RWPE1 (cell line): ENCODE measurements around the gene ENO4.

ENCODE experiments used
- CTCF ChIA-PET: fragments of 350-600 bp; sonication (Branson Sonifier 250); formaldehyde crosslinking; extraction: SDS; loops from one replicate; lab custom pipeline; 2021; lab: Yijun Ruan, JAX
- POLR2A ChIA-PET: fragments of 400-600 bp; formaldehyde crosslinking; extraction: SDS; loops from one replicate; lab custom pipeline; 2020; ENCODE audit warnings: antibody characterized with exemption; ENCODE audit not compliant: low non-redundant PET; lab: Yijun Ruan, JAX
- DNase-seq: peaks from one replicate; pipeline ENCODE4 v3.0.0; 2012; ENCODE audit warnings: low spot score
- H3K27ac ChIP-seq: fragments of 450-650 bp; 2 replicates; pipeline ENCODE4 v1.5.1; 2017
- CTCF ChIP-seq: fragments of 450-650 bp; conservative IDR thresholded peaks from 2 replicates; pipeline ENCODE4 v1.5.1; 2017; ENCODE audit warnings: low read depth, mild to moderate bottlenecking

Gene ENO4

GRCh38 chr10:116918583-116918982 lies 69.3 kb downstream of the ENO4 start:
- no peak overlapping the region for H3K27ac ChIP-seq
- CTCF ChIA-PET, result interaction anchor here (0.7 kb wide), 1 partner anchor 50 kb away, joined by 3 read pairs; no protein-coding TSS in a partner anchor
- POLR2A ChIA-PET, result no interaction called here
- TF ChIP-seq CTCF, result no peak
- DNase-seq, result no peak

- POLR2A ChIA-PET, result no interaction called here
Observed at GRCh38 chr10:116919164-116919563, 69.9 kb downstream of the ENO4 start.

GRCh38 chr10:116919706-116920105 lies 70.4 kb downstream of the ENO4 start:
- ChIA-PET POLR2A (no interaction called here), CTCF (no interaction called here)
- TF ChIP-seq CTCF, result no peak
- no peak overlapping the region for H3K27ac ChIP-seq
- no peak for DNase-seq

More at GRCh38 chr10:116919164-116919563, 69.9 kb downstream of the ENO4 start:
- H3K27ac ChIP-seq, result no peak overlapping the region
- TF ChIP-seq CTCF, result no peak
- CTCF ChIA-PET, result no interaction called here
- no peak for DNase-seq

GRCh38 chr10:116925056-116925455 lies 75.8 kb downstream of the ENO4 start:
- CTCF ChIA-PET, result no interaction called here
- no peak for DNase-seq
- H3K27ac ChIP-seq, result no peak overlapping the region
- POLR2A ChIA-PET, result no interaction called here
- no peak for TF ChIP-seq CTCF

GRCh38 chr10:116926426-116926825 lies 77.1 kb downstream of the ENO4 start:
- TF ChIP-seq CTCF, result no peak
- POLR2A ChIA-PET, result no interaction called here
- CTCF ChIA-PET, result no interaction called here
- DNase-seq, result no peak
- H3K27ac ChIP-seq, result no peak overlapping the region

- POLR2A ChIA-PET, result no interaction called here
Observed at GRCh38 chr10:116931806-116932205, 82.5 kb downstream of the ENO4 start.

More at GRCh38 chr10:116931806-116932205, 82.5 kb downstream of the ENO4 start:
- H3K27ac ChIP-seq, result no peak overlapping the region
- TF ChIP-seq CTCF, result no peak
- DNase-seq, result no peak
- CTCF ChIA-PET, result interaction anchor here (0.6 kb wide), 1 partner anchor 321 kb away, joined by 3 read pairs; no protein-coding TSS in a partner anchor
